Hematopoietic multipotent progenitor cell treated with erythropoietin and hydrocortisone succinate and interleukin-3 and kit ligand, for 8 days (in vitro differentiated cells): ENCODE measurements around the gene PRICKLE2.

Experiments
- DNase-seq: peaks from one replicate; pipeline ENCODE4 v3.0.0-alpha.2; 2015

PRICKLE2 gene

DNA sequence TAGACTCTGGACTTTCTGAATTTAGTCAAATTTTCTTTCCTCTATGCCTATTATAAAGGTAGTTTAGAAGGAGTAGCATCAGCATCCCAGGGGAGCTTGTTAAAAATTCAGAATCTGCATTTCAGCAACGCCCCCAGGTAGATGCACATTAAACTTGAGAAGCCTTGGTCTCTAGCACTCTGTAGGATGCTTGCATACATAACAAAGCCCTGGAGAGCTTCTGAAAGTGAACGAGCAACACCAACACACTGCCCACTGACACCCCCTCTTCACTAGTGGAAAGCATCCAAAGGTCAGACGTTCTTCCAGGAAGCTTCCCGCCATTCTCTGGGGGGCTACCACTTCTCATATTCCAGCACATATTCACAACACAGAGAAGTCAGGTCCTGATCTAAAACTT lies 6.5 kb downstream of the PRICKLE2 start:
- DNase-seq, result no peak

DNA sequence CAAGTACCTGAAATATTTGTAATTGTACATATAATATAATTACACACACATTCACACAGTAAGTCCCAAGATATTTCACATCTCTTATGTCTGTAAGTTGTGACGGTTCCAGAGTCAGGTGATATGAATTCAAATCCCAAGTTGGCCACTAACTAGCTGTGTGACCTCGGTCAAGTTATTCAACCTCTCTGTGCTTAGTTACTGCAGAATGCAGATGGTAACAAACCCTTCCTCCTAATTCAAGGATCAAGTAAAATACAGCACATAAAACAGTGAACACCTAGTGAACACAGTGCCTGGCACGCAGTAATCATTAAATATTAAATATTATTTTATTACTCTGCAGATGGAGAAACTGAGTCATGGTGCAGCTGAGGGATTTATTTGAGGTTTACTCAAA lies 6.9 kb downstream of the PRICKLE2 start:
- DNase-seq, result no peak

DNA sequence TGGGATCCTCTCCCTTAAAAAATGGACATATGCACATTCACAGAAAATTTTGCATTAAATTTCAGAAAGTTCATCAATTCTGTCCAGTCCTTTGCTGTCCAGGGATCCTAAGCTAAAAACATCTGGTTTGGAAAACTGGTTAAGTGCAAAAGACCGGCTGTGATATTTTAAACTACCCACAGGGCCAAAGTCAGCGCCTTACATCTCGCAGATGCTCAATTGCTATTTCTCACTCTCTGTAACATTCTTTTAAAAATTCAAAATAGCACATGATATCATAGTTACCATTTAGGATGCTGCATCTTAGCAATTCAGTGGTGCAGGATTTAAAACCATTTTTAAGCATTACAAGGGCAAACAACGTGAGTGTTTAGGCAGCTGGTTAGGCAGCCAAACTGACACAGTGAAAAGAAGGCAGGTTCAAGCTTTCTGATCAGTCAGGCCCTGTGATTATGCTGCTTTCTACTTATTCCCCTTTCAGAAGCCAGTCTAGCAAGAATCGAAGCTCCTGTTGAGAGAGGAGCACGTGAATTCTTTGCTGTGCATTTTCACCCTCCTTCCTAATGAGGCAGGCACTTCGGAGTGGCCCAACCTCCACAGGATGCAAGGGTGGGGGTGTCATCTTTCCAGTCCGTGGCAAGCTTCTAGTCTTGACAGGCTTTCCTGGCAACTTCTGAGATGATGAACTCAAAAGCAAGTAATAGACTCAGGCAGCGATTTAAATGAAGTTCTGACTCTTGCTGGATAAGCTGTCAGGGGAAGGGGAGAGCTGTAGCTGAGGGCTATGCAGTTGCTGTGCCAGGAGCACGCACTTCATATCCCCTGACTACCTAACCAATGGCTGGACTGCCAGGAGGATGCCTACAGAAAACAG lies 8.8 kb downstream of the PRICKLE2 start:
- DNase-seq, result no peak

DNA sequence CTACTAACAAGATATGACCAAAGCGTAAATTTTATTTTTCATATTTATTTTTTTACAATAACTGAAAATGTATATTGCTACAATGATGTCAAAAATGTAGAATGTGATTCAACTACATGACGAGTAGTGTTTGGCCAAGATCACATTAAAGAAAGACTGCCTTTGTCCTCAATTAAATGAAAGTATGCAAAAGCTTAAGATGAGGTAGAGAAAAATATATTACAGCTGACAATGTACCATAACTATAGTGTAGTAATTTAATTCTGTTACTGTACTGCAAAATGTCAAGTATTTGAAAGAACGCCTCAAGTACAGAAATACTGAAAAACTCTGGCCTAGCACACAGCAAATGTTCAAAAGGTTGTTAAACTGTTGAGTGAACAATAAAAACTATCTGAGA lies 9.7 kb downstream of the PRICKLE2 start:
- no peak for DNase-seq

DNA sequence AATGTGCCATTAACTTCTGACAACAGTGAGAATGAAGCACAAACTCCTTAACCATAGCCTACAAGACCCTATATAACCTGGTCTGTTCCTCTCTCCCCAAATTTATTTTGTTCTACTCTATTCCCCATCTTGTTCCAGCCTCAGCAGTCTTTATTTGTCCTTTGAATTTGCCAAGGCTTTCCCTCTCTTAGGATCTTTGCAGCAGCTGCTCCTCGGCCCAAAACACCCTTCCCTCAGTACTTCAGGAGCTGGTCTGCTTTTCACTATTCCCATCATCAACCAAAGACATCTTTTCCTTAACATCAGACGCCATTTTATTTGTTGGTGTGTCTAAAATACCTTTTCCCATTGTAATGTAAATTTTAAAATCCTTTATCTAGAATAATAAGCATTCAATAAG lies 10.2 kb downstream of the PRICKLE2 start:
- DNase-seq, result no peak

DNA sequence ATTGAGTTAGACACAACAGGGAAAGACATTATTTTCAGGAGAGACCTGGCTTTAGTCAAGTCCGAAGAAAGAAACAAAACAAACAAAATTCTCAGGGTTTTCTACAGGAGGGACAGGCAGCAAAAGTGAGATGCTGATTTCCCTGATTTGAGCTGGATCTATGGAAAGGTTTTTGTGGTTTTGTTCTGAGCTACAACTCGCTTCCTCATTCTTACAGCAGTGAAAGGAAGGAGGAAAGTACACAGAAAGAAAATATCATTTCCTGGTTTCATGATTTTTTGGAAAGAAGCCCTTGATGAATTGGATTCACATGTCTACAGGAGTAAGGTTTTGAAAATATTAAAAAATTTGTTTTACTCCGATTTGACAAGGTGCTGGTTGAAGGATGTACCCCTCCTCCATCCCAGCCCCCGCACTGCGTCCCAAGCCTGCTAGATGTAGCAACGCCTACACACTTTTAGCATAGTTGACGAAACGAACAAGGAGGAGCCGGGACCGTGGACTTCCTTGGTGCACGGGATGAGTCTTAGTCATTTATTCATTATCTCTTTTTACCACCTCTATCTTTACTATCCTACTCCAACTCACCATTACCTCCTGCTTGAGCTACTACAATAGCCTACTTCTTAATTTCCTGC lies 10.8 kb downstream of the PRICKLE2 start:
- DNase-seq, result no peak

DNA sequence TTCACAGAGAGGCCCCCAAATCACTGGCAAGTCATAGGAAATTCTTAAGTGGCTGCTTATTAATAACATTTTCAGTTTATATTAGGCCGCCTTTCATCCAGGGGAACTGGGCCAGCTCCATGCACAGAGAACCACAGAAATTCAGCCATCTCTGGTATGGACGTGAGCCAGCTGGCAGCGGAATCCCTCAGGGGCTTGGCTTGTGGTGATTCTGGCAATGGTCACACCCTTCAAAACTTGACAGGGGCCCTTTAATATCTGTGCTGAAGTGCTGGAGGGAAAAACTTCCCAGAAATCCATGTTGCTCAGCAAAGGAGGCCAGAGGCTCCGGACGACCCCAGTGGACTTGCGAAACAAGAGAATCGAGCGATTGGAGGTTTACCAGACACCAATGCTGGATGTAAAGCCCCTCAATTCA lies 11.3 kb downstream of the PRICKLE2 start:
- DNase-seq, result no peak

DNA sequence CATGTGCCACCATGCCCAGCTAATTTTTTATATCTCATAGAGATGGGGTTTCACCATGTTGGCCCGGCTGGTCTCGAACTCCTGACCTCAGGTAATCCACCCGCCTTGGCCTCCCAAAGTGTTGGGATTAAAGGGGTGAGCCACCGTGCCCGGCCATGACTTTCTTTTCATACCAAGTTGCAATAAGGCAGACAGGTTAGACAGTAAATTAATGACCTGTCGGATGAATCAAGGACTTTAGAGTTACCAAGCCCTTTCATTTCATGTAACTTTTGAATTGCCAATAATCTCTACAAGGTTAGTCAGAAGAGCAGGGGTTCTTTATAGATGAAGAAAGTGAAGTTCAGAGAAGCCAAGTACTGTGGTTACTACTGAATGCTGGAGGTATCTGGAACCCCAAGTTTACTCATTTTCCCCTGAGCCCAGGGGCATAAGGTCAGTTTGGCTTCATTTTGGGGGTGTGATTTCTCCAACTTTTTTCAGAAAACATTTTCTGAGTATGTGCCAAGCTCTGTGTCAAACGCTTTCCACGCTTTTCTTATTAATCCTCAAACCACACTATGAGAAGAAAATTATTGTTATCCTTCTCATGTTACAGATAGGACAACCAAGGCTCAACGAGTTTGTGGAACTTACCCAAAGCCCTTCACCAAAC lies 11.9 kb downstream of the PRICKLE2 start:
- no peak for DNase-seq

DNA sequence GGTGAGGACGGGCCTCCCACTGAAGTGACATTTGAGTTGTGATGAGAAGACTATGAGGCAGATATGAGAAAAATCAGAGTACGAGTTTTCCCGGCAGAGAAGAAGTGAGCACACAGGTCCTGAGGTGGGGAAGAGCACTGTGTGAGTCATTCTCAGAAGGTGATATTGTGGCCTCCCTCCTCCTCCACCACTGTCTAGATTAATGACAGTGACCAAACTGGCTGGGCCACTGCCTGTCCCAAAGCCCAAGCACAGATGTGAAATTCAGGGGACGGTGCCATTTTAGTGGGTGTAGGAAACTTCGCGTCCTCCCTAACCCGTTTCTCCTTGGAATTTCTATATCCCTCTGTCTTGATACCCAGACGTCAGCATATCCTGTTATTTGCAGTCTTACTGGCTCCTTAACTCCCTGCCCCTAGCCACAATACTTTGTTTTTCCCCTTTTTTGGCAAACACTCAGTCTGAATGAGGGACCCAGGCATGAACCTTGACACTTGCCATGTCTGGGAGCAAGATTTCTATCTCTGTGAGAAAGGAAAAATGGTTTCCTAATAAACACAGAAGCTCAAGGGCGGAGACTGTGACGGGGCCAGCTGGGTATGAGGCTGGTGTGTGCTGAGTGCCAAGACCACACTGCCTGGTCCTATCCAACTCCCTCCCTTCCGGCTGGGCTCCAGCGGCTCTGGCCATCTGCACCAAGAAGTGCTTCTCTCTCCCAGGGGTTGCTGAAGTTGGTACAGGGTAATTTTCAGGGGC lies 15.2 kb downstream of the PRICKLE2 start:
- DNase-seq, result no peak

DNA sequence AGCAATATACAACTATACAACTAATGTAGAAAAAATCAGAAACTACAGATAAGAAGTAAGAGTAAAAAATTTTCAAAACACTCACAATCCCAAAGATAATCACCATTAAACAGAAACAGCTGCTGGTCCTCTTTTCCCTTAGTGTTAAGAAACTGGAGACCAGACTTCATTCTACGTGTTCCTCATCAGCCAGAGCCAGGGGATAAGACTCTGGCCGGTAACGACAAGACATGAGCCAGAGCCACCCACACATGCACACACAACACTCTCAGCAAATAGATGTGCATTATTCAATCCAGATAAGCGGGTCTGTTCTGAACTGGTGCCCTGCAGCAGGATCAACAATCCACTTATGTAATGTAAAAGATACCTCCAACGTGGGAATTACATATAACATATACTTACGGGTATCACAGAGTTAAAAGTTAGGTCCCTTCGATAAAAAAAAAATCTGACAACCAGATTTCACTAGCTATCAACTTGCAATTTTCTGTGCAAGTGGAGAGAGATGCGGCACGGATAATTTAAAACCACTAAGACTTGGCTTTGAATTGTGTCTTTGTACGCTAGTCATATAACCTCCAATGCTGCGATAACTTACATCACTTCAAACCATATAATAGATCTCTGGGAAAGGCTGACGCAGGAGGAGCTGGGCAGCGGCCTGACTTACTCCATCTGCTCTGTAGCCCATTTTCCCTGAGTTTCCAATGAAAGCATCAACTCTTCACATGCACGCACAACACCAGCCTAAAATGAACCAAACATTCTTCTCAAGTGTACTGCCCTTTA lies 17.8 kb downstream of the PRICKLE2 start:
- no peak for DNase-seq

DNA sequence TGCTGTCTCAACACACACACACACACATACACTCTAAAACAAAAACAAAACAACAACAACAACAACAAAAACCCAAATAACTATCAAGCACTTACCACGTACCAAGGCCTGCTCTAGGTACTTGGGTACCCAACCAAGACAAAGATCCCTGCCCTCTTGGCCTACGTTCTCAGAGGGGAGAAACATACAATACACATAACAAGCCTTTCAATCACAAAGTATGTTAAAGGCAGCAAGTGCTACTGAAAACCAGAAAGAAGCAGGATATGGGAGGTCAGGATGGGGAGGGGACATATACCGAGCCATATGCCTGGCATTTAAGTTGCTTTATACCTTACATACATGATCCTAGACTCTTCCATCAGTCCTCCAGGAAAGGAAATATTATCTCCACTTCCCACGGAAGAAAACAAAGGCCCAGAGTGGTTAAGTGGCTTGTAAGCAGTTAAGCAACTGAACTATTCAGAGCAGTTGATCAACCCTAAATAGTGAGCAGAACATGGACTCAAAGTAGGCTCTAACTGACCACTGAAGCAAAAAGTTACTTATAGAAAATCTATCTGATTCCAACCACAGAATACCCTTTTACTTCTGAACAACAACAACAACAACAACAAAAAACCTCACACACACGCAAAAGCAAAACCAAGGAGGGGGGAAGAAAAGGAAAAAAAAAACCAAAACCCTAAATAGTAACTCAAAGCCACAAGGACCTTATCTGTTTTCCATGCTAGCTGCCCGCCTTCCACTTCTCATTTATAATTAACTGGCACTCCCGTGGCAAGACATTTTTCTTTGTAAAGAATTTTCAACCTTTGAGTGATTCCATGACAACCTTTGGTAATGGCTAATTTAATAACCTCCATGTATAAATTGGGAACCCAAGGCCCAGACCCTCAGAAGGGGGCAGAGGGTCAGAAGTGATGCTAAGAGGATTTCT lies 21.0 kb downstream of the PRICKLE2 start:
- DNase-seq, result no peak

DNA sequence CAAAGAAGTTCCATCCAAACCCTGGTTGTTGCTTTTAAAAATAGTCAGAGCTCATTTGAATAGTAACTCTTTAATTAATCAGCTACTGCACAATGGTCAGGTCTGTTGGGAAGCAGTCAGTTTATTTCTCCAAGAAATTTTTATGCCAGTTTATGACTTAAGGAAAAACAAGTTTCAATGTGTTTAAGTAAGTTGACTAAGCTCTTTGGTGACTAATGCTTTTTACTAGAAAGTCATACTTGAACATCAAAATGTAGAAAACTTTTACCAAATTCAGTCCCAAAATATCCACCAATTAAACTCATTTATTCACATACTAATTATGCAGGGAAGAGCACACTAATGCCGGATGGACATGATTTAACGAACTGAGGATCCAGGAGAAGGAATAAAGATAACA lies 22.1 kb downstream of the PRICKLE2 start:
- DNase-seq, result no peak

DNA sequence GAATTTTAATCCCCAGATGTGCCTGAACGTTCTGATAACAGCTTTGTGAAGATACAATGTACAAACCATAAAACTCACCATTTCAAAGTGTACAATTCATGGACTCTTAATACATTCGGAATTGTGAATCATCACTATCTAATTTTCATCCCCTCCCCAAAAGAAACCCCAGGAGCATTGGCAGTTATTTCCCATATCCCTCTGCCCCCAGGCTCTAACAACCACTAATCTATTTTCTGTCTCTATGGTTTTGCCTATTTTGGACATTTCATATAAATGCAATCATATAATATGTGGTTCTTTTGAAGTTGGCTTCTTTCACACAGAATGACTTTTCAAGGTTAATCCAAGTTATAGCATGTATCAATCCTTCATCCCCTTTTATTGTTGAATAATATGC lies 25.3 kb downstream of the PRICKLE2 start:
- DNase-seq, result no peak

DNA sequence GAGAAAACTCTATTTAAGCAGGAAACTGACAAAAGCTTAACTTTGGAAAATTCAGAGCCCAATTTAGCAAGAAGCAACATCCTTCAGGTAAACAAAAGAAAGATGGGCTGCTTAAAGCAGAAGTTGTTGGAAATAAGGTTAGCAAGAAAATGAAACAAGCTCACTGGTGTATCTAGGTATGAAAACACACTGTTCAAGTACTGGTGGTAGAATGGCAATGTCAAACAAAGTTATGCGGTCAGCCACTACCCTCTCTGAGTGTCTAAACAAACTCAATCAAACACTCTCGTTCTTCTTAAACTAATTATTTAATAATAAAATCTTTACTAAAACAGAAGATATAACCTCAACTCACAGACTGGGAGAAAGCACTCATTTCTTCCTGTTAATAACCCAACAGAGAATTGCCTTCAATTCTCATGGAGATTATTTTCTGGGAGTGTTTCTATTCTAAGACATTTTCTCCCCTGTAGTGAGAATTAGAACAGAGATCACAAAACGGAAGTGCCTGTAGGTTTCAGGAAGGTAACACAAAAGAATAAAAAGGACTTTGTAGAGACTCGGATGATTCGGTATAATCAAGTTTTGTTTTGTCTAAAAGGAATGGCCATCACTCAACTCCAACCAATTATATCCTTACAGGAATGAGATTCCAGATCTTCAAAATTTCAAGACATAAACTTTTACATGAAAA lies 28.9 kb downstream of the PRICKLE2 start:
- DNase-seq, result no peak

DNA sequence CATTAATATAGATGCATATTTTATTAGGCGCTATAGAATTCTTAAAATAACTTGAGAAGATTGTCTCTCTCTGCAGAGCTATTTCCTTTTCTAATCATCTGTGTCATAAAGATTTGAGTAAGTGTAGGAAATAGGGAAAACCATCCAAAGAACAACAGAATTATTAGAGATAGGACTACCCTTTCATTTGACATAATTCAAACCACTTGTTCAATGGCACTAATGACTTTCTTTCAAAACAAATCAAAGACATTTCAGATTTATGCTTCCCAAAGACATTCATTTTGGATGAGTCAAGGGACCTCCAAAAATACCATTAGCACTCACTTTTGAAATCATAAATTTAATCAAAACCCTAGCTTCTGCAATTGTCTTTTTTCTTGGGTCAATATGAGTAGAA lies 29.5 kb downstream of the PRICKLE2 start:
- DNase-seq, result no peak

DNA sequence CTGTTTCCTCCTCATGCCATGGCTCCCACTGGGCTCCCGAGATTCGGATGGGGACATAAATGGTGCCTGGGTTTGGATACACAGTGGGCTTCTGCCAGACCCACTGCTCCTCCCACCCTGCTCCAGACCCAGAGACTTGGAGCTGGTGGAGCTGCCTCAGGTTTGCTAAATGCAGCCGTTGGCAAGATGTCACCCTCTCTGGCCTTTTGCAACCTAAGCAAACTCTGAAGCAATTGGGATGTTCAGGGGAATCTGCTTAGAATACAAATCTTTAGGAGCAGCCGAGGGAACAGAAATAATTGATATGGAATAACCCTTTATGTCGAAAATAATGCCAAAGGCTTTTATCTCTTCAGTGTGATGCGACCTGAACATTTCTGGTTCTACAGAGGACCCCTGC lies 33.4 kb downstream of the PRICKLE2 start:
- DNase-seq, result no peak

DNA sequence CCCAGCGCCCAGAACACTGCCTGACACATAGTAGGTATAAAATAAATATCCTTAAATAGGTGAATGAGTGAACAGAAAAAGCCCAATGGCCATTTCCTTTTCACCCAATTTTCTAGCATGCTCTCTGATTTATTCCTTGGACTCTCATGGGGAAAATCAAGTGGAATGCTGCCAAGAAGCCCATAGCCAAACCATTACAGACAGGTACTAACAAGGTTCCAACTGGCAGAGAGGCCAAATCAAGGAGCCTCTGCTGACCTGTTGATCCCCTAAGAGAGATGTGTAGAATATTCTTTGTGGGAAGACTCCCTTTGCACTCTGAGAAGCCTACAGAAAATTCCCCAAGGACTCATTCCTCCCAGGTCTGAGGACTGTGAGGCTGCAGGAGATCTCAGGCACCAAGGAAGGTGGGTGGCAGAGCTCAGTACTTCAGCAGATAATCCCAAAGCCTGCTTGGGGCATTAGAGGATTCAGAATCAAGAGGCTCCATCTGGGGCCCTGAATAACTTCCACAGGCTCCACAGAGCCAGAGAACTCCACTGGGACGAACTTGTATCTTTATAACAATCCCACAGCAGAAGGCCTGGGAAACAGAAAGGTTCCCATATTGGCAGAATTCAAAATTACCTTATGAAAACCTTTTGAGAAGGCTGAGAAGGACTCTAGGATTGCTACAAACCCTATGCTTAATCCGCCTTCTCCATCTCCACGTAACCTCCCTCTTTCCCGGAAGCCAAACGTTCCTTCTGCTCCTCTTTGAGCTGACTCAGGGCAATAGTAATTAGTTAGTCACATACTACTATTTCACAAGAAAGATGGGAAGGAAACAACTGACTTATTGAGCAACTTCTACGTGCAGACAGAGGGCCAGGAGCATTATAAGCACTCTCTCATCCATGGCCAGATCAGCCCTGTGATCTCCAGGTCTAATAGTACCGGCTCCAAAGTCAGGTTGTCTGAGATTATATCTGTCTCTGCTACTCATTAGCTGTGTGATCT lies 34.5 kb downstream of the PRICKLE2 start:
- no peak for DNase-seq

DNA sequence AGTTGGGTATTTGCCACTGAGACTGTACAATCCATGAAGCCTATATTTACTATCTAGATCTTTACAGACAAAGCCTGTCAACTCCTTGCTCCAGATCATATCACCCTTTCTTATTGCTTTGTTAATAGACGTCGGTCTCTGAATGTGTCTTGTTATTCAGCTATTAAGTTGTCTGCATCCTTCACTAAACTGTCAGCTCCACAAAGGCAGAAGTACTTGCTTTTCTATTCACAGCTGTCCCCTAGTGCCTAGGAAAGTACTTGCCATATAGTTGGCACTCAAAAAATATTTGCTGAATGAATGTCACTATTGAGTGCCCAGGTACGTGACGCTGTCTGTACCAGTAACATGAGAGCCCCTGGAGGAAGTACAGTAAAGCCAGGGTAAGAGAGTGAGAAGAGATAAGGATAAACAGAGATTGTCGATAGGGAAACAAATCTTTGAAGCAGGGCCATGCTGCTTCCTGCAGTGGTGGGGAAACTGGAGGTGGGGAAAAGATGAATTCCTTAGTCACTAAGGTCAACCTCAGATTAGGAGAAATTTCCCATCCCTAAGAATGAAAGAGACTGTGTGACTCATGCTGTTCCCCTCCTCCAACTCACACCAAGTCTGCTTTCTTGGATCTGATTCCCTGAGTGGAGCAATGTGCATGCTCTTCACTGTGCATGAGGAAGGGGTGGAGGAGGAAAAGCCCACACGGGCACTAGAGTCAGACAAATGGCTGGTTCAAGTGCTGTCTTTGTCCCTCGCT lies 36.3 kb downstream of the PRICKLE2 start:
- DNase-seq, result no peak
